ENCODE data around the gene PFN3. TPM values are rescaled to one million over a fixed set of nuclear protein-coding genes. Genes with fewer than 3 reads are reported as not detected.
"Not testable (repeated sequence)": the region's sequence is repeated elsewhere in the genome, so short reads cannot be mapped to it uniquely, and the experiment has no call there.

The PFN3 gene
- total RNA-seq, 1 experiment from 2014 or later: not detected

DNA sequence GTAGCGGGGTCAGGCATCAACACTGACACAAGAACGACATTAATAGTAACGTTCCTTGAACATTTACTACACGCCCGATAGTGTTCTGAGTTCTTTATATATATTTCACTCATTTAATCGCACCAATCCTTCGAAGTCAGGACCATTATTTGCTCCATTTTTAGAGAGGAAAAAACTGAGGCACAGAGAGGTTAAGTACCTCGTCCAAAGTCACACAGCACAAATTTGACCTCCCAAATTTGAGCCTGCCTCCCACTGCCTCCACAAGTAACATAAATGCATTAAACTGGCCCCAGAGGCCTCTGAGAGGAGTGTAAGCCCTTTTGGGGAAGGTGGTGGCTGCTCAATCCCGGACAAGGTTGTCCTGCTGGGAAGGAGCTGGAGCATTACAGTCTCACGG lies 36.9 kb downstream of the PFN3 start:
- H3K36me3 ChIP-seq: no peaks in the 10 kb centered on the region
- no peak for DNase-seq
- H3K27me3 ChIP-seq: no peaks in the 10 kb centered on the region
- H3K9me3 ChIP-seq: no peaks in the 10 kb centered on the region
- no peak overlapping the region for H3K4me3 ChIP-seq

DNA sequence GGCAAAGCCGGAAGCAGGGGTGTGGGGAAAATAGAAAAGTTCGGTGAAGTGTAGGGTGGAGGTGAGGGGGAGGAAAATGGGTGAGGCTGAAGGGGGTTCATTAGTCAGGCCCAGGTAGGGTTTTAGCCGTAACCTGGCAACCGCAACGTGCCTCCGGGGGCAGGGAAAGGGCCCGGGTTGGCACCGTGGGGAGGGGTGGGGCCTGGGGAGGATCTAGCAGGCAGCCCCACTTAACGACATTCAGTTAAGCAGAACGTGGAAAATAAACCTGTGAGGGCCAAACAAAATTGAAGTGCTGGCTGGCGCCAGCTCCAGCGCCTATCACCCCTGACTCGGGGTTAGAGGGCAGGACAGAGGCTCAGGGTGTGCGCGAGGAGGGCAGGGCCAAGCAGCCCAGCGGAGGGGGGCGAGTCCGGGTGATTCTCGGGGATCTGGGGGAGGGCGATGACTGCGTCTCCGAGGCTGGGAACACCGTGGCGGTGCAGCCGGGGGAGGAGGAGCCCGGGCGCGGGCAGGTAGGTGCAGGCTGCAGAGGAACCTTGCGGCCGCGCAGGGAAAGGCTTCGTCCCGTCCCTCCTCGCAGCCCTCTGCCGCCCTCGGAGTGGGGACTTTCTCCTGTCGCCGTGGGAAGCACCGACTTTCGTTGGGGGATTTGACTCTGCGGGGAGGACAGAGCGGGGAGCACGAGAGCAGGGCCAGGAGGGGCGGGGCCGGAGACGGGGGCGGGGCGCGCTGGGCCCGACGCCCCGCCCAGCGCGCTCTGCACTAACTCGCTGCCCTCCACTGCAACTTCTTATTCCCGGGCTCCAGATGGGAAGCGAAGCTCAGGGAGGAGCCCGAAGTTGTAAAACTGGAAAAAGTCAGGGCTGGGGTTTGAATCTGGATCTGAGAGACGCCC lies 37.6 kb downstream of the PFN3 start:
- DNase-seq: no peak
- Histone ChIP-seq H3K36me3 (no peaks in the 10 kb centered on the region), H3K4me3 (no peak overlapping the region), H3K27me3 (no peaks in the 10 kb centered on the region), H3K9me3 (no peaks in the 10 kb centered on the region)

DNA sequence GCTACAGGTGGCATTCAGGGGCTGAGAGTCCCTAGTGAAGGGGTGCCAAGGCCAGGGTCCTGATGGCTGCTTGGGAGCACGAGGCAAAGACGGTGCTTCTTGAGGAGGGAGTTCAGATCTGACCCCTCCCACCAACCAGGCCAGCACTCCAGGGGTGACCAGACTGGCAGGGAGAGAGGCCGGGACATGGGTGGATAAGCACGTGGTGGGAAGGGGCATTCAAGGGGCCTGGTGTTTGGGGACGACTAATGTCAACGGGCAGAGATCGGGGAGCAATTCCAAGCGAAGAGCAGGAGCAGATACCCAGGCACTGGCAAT lies 38.2 kb downstream of the PFN3 start:
- DNase-seq: no peak
- H3K9me3 ChIP-seq: no peaks in the 10 kb centered on the region
- H3K27me3 ChIP-seq: no peaks in the 10 kb centered on the region; the same call in 1 of the 2 replicates
- H3K4me3 ChIP-seq: no peak overlapping the region
- H3K36me3 ChIP-seq: no peaks in the 10 kb centered on the region

DNA sequence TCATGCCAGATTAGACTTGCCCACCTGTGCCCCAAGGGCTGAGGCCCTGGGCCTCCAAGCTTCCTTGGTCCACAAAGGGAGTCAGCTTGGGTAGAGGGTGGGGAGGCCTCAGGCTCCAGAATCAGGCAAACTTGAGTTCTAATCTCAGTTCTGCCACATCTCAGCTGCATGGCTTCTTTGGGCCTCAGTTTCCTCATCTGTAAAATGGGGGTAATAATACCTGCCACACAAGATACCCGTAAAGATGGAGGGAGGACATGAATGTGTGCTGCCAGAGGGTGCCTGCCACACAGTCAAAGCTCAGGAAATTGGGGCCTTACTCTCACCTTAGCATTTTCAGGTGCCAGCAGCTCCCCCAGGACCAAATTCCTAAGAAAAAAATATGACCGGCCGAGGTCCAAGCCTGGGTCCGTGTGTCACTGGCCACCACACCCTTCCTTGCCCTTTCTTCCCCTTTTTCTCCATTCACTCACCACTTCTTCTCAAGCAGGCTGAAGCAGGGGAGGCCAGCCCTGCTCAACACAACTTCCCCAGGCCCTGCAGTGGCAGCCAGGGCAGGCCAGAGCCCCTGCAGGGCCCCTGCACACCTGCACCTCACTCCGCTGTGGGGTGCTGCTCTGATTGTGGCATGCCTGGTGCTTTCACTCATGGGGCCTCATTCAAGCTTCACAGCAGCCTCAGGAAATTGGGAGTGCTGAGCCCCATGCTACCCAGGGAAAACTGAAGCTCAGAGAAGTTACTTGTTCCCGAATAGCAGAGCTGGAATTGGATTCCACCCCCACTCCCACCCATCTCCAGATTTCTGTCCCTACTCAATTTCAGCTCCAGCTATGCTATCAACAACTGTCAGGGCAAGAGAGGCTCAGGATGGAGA lies 38.8 kb downstream of the PFN3 start:
- Histone ChIP-seq H3K27me3 (no peaks in the 10 kb centered on the region; the same call in 1 of the 2 replicates), H3K36me3 (no peaks in the 10 kb centered on the region), H3K4me3 (no peak overlapping the region), H3K9me3 (no peaks in the 10 kb centered on the region)
- DNase-seq: no peak

DNA sequence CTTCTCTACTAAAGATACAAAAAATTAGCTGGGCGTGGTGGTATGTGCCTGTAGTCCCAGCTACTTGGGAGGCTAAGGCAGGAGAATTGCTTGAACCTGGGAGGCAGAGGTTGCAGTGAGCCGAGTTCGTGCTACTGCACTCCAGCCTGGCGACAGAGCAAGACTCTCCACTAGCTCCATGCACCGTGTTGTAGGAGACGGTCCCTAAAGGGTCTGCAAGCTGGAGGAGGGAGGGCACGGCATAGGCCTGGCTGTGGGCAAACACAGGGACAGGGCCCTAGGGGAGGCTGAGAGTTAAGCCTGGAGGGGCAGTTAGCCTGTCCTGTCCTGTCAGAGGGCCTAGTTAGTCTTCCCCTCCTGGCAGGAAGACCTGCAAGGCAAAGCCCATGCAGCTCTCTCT lies 39.7 kb downstream of the PFN3 start:
- not testable (repeated sequence) for H3K9me3 ChIP-seq, H3K27me3 ChIP-seq, H3K36me3 ChIP-seq, H3K4me3 ChIP-seq, DNase-seq

DNA sequence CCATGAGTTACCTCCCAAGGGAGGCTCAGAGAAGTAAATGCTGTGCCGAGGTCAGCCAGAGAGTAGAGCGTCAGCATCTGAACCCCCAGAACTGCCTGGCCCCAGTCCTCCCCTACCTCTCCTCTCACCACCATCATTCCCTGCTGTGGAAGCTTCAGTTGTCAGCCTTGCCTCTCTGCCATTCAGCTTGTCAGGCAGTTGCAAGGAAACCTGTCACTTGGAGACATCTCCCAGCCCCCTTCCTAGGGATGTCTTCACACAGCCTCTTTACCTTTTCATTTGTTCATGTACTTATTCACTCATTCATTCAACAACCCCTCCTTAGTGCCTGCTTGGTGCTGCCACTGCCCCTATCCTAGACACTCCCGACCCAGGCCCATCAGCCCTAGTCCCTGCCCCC lies 40.6 kb downstream of the PFN3 start:
- DNase-seq: no peak
- Histone ChIP-seq H3K36me3 (no peaks in the 10 kb centered on the region), H3K27me3 (no peaks in the 10 kb centered on the region; the same call in 1 of the 2 replicates), H3K9me3 (peaks cover 3% of the 10 kb centered on the region; the same call in 1 of the 2 replicates), H3K4me3 (no peak overlapping the region)

DNA sequence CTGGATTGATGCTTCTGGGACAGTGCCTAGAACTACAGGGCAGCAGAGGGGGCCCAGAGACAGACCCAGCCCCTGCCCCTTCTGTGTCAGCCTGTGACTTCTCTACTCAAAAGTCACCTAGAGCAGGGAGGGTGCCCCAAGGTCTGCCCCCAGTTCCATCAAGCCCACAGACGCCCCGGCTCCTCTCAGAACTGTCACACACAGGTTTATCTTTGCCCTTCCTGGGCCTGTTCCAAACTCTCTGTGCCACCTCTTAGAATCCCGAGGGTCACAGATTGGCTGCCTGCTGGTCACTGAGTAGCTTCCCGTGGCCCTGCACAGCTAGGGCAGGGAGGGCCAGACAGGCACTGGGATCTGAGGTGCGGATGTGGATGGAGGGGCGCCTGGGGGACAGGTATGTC lies 41.0 kb downstream of the PFN3 start:
- Histone ChIP-seq H3K9me3 (peaks cover 3% of the 10 kb centered on the region; the same call in 1 of the 2 replicates), H3K4me3 (no peak overlapping the region), H3K36me3 (no peaks in the 10 kb centered on the region), H3K27me3 (no peaks in the 10 kb centered on the region; the same call in 1 of the 2 replicates)
- DNase-seq: no peak

DNA sequence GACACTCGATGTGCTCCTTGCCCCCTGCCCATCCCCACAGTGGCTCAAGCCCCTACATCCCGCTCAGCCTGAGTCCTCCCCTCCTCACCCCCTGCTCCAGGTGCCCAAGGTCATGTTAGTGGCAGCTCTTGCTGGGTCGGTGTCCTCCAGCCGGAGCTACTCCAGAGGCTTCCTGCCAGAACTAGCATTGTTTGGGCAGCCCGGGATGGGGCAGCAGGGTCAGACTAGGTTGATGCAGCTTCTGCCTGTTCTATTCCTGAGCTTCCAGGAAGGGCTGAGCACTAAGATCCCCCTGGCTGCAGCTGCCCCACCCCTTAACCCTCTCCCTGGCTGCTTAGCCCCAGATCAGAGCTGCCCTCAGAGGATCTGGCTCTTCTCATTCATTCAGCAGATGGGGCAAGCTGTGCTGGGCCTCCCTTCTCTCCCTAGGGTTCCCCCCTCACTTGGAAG lies 42.1 kb downstream of the PFN3 start:
- no peak overlapping the region for H3K4me3 ChIP-seq
- no peaks in the 10 kb centered on the region for H3K36me3 ChIP-seq
- peaks cover 3% of the 10 kb centered on the region; the same call in 1 of the 2 replicates for H3K9me3 ChIP-seq
- no peaks in the 10 kb centered on the region; the same call in 1 of the 2 replicates for H3K27me3 ChIP-seq
- no peak for DNase-seq

DNA sequence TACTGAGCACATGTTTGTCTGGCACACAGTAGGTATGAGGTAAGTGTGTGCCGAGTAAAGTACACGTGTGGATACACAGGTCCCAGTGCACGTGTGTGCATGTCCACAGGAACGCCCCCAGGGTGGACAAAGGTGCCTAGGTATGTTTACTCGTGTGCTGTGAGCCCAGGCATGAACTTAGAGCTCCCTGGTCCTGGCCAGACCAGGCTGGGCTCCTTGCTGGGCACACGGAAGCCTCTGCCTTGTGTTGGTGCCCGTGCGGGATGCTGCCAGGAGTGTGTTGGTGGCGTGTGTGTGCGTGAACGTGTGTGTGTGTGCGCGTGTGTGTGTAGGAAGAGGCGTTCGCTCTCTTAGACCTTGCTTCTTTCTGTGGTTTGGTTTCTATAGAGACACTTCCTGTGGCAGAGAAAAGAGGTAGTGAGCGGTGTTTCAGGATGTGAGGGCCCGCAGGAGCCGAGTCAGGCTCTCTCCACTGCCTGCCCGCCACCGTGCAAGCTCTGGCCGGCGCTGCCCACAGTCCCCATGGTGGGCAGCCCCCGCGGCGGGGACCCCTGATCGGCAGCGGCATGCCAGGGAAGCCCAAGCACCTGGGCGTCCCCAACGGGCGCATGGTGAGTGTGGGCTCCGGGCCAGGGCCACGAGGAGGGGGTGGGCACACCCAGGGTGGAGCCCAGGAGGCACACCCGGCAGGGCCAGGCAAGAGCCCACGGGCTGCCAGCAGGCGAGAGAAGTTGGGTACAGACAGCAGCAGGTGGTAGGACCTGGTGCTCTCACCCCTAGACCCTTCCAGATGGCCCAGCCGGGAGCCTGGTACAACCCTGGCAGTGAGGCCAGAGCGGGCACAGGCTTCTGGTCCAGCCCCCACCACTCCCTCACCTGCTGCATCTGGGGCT lies 42.8 kb downstream of the PFN3 start, which contains the start of gene RGS14:
Gene RGS14 (plus strand): TSS at position 466 of the 893 bp plus-strand sequence. CDS start 101 bp downstream, at position 567.
- Histone ChIP-seq H3K36me3 (no peaks in the 10 kb centered on the region), H3K9me3 (peaks cover 3% of the 10 kb centered on the region; the same call in 1 of the 2 replicates), H3K4me3 (no peak within 1 kb of the TSS), H3K27me3 (no peaks in the 10 kb centered on the region; the same call in 1 of the 2 replicates)
- DNase-seq: no peak

DNA sequence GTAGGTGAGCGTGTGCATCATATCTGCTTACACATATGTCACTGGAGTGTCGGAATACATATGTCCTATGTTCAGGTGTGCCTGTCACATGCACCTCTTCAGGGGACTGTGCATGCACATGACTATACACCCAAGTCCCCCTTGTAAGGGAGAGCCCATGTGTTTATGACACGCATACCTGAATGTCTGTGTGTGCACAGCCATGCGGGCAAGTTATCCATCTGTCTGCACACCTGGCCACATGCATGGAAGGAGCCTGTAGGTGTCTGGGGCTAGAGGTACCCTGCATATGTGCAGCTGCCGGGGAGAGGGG lies 43.4 kb downstream of the PFN3 start:
- no peak for DNase-seq
- no peak overlapping the region for H3K4me3 ChIP-seq
- H3K9me3 ChIP-seq: peaks cover 3% of the 10 kb centered on the region; the same call in 1 of the 2 replicates
- no peaks in the 10 kb centered on the region; the same call in 1 of the 2 replicates for H3K27me3 ChIP-seq
- H3K36me3 ChIP-seq: no peaks in the 10 kb centered on the region

DNA sequence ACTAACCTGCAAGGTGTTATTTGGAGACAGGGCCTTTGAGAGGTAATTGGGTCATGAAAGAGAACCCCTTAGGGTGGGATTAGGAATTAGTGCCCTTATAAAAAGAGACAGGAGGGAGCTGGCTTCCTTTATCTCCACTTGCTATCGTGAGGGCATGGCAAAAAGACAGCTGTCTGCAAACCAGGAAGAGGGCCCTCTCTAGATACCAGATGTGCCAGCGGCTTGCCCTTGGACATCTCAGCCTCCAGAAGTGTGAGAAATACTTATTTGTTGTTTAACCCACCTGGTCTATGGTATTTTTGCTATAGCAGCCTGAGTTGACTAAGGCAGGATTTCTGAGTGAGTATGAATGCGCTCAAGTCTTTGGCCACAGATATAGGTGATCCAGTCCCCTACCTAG lies 43.7 kb downstream of the PFN3 start:
- Histone ChIP-seq H3K4me3 (no peak overlapping the region), H3K36me3 (no peaks in the 10 kb centered on the region), H3K9me3 (peaks cover 3% of the 10 kb centered on the region; the same call in 1 of the 2 replicates), H3K27me3 (no peaks in the 10 kb centered on the region; the same call in 1 of the 2 replicates)
- DNase-seq: no peak

DNA sequence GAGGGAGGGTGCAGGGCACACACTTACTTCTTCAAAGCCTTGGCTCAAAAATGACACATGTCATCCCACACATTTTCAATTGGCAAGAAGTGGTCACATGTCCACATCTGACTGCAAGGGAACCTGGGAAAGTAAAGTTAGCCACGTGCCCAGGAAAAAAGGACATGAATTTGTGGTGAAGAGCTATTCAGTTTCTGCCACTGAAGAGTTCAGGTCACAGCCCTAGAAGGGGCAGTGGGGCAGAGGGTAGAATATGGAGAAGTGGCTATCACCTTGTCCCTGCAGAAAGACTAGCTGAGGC lies 44.6 kb downstream of the PFN3 start:
- DNase-seq: no peak
- peaks cover 3% of the 10 kb centered on the region; the same call in 1 of the 2 replicates for H3K9me3 ChIP-seq
- no peak overlapping the region for H3K4me3 ChIP-seq
- peaks cover 3% of the 10 kb centered on the region; the same call in 1 of the 2 replicates for H3K36me3 ChIP-seq
- H3K27me3 ChIP-seq: no peaks in the 10 kb centered on the region; the same call in 1 of the 2 replicates

DNA sequence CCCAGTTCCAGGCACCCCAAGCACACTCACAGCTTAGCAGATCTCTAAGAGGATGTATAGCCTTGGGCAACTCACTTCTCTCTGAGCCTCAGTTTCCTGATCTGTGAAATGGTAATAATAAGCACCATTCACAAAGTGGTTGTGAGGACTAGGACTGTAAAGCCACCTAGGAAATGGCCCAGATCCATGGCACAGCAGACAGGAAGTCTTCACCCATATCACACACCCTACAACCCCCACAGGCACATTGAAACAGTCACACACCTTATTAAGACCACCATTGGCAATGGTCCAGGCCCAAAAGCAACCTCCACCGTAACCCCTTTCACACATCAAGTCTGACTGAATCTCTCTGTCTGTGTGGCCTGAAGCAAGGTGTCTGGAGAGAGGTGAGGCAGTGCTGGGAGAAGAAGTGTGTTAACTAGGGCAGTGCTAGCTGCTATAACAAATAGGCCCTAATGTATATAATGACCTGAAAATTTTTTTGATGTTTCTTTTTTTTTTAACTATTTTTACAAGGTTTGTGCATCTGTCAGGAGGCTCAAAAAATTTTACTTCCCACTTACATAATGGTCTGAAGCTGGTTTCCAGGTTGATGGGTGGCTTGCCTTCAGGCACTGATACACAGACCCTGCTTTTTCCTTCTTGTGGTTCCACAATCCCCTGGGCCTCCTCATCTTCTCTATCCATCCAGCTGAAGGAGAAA lies 45.1 kb downstream of the PFN3 start:
- Histone ChIP-seq H3K4me3 (no peak overlapping the region), H3K9me3 (peaks cover 3% of the 10 kb centered on the region; the same call in 1 of the 2 replicates), H3K27me3 (no peaks in the 10 kb centered on the region; the same call in 1 of the 2 replicates), H3K36me3 (peaks cover 6% of the 10 kb centered on the region; the same call in 1 of the 2 replicates)
- DNase-seq: no peak

DNA sequence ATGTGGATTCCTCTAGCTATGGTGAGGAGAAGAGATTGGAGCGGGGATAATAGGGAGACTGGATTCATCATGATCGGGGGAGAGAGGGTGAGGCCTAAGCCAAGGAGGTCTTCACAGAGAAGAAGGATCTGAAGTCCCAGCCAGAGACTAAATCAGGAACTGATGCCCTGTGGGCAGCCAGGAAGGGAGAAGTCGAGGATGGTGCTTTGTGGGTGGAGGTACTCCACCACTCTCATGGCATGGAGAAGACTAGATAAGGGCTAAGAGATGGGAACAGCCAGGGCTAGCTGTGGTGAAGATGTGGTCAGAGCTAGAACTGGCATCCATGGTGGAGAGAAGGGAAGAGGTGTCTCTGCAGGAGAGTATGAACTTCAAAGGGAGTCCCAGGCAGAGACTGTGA lies 45.8 kb downstream of the PFN3 start:
- Histone ChIP-seq H3K27me3 (no peaks in the 10 kb centered on the region; the same call in 1 of the 2 replicates), H3K4me3 (no peak overlapping the region), H3K36me3 (peaks cover 11% of the 10 kb centered on the region; the same call in 1 of the 2 replicates), H3K9me3 (peaks cover 3% of the 10 kb centered on the region; the same call in 1 of the 2 replicates)
- DNase-seq: no peak

DNA sequence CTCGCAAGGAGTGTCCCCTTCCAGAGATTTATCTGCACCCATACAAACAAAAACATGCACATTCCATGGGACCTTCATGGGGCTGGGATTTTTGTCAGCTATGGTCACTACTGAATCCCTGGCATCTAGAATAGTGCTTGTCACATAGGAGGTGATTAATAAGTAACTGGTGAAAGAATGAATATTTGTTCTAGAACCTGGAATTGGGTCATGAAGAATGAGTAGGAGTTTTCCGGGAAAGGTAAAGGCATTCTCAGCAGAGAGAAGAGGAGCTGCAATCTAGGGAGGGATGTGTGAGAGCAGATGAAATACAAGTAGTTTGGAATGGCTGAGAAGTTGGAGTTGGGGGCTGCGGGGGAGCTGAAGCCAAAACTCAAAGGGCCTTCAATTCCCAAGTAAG lies 46.2 kb downstream of the PFN3 start:
- Histone ChIP-seq H3K36me3 (peaks cover 16% of the 10 kb centered on the region), H3K9me3 (peaks cover 3% of the 10 kb centered on the region; the same call in 1 of the 2 replicates), H3K4me3 (no peak overlapping the region), H3K27me3 (no peaks in the 10 kb centered on the region; the same call in 1 of the 2 replicates)
- no peak for DNase-seq

Data from MG63 (cell line).